OCI-LY3 (cell line): ENCODE measurements around the gene CDV3.

Experiments used
- H2AFZ ChIP-seq: fragments of 200-600, 300-600 bp; shearing (Covaris generic); 2 replicates; pipeline ENCODE4 v1.6.0; 2014; ENCODE audit warnings: antibody characterized with exemption, low read depth, low read length
- H3K27ac ChIP-seq: fragments of 200-600, 300-600 bp; sonication (generic); 2 replicates; pipeline ENCODE4 v1.5.1; 2014; ENCODE audit warnings: mild to moderate bottlenecking, low read length, moderate library complexity, mixed read lengths
- H3K27me3 ChIP-seq: fragments of 200-600, 300-600 bp; sonication (generic); 2 replicates; pipeline ENCODE4 v1.6.1; 2014; ENCODE audit warnings: low read depth, low read length, mixed read lengths
- H3K36me3 ChIP-seq: fragments of 200-600, 300-600 bp; sonication (generic); replicated peaks from 2 replicates; pipeline ENCODE3; 2014; ENCODE audit warnings: low read depth, low read length, mixed read lengths
- H3K4me1 ChIP-seq: fragments of 300-600, 200-600 bp; sonication (generic); 2 replicates; pipeline ENCODE4 v1.6.1; 2014; ENCODE audit warnings: low read length, mixed read lengths
- H3K4me2 ChIP-seq: fragments of 200-600, 300-600 bp; sonication (generic); 2 replicates; pipeline ENCODE4 v1.6.1; 2014; ENCODE audit warnings: low read length, mixed read lengths
- H3K4me3 ChIP-seq: fragments of 300-600, 200-600 bp; sonication (generic); 2 replicates; pipeline ENCODE4 v1.5.1; 2014; ENCODE audit warnings: antibody characterized with exemption, mild to moderate bottlenecking, low read length, moderate library complexity
- H3K79me2 ChIP-seq: fragments of 300-600, 200-600 bp; shearing (Covaris generic); 2 replicates; pipeline ENCODE4 v1.6.1; 2014; ENCODE audit warnings: mild to moderate bottlenecking, low read length, mixed read lengths
- H3K9ac ChIP-seq: fragments of 300-600, 200-600 bp; shearing (Covaris generic); 2 replicates; pipeline ENCODE4 v1.6.0; 2014; ENCODE audit warnings: mild to moderate bottlenecking, low read length, moderate library complexity
- H3K9me3 ChIP-seq: fragments of 200-600, 300-600 bp; shearing (Covaris generic); 2 replicates; pipeline ENCODE4 v1.6.1; 2014; ENCODE audit warnings: low read length, mixed read lengths; ENCODE audit not compliant: insufficient read depth
- H4K20me1 ChIP-seq: fragments of 200-600, 300-600 bp; sonication (generic); 2 replicates; pipeline ENCODE4 v1.6.1; 2016; ENCODE audit warnings: low read length, mixed read lengths; ENCODE audit not compliant: insufficient read depth
- EZH2phosphoT487 ChIP-seq: fragments of 200-600 bp; shearing (Covaris generic); IDR thresholded peaks from 2 replicates; pipeline ENCODE4 v1.6.1; 2018; ENCODE audit warnings: antibody characterized with exemption, mixed run types, low read depth
- TF ChIP-seq, protein P1 (sequence below): fragments of 200-600, 300-600 bp; sonication (generic); IDR thresholded peaks from 2 replicates; pipeline ENCODE4 v1.5.1; 2014; ENCODE audit warnings: antibody characterized with exemption, low read length, low read depth

The CDV3 gene

DNA sequence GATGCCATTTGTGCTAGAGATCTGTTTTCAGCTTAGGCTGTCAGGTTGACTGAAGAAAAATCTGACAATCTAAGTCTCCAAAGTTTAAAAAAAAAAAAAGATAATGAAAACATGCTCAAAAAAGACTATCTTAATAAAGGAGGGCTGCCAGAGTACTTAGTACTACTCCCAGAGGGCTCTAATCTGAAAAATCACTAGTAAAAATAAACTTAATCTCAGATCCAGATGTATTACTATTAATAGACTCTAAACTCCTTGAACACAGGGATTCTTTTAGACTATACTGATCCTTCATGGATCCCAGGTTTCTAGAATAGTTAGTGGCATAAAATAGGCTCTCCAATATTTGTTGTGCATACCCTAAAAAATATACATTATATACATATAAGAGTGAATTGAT is 54.3 kb downstream of the CDV3 start:
- Histone ChIP-seq H3K9ac (no peak overlapping the region), H3K4me3 (no peak overlapping the region), H2AFZ (no peak overlapping the region), H3K9me3 (no peaks in the 10 kb centered on the region), H3K36me3 (peaks cover 55% of the 10 kb centered on the region), H3K27ac (no peak overlapping the region), H3K4me2 (no peak overlapping the region), H3K27me3 (no peaks in the 10 kb centered on the region), H4K20me1 (peaks cover 5% of the 10 kb centered on the region; the same call in 1 of the 2 replicates), H3K4me1 (peaks cover 9% of the 10 kb centered on the region; the same call in 1 of the 2 replicates), H3K79me2 (no peaks in the 10 kb centered on the region)
- TF ChIP-seq, protein P1, sequence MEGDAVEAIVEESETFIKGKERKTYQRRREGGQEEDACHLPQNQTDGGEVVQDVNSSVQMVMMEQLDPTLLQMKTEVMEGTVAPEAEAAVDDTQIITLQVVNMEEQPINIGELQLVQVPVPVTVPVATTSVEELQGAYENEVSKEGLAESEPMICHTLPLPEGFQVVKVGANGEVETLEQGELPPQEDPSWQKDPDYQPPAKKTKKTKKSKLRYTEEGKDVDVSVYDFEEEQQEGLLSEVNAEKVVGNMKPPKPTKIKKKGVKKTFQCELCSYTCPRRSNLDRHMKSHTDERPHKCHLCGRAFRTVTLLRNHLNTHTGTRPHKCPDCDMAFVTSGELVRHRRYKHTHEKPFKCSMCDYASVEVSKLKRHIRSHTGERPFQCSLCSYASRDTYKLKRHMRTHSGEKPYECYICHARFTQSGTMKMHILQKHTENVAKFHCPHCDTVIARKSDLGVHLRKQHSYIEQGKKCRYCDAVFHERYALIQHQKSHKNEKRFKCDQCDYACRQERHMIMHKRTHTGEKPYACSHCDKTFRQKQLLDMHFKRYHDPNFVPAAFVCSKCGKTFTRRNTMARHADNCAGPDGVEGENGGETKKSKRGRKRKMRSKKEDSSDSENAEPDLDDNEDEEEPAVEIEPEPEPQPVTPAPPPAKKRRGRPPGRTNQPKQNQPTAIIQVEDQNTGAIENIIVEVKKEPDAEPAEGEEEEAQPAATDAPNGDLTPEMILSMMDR: no peak
- TF ChIP-seq EZH2phosphoT487: no peak

DNA sequence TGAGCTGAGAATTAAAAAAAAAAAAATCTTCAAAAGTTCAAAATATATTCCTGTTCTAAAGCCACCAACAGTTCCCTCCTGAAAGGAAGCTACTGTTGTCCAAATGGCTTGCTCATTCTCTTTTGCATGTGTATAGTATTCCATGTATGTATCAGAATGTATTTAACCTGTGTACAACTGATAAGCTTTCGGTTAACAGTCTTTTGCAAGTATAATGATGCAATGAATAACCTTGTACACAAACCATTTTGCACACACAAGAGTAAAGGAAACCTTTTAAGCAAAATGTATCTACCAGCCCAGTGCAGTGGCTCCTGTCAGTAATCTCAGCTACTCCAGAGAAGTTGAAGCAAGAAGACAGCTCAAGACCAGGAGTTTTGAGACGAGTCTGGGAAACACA is 55.7 kb downstream of the CDV3 start:
- Histone ChIP-seq H3K9me3 (no peaks in the 10 kb centered on the region), H4K20me1 (peaks cover 5% of the 10 kb centered on the region; the same call in 1 of the 2 replicates), H3K27me3 (no peaks in the 10 kb centered on the region), H3K4me3 (no peak overlapping the region), H3K4me1 (peaks cover 9% of the 10 kb centered on the region; the same call in 1 of the 2 replicates), H3K9ac (no peak overlapping the region), H3K36me3 (peaks cover 52% of the 10 kb centered on the region), H3K4me2 (no peak overlapping the region), H2AFZ (no peak overlapping the region), H3K79me2 (no peaks in the 10 kb centered on the region), H3K27ac (no peak overlapping the region)
- TF ChIP-seq EZH2phosphoT487: no peak
- TF ChIP-seq, protein P1: no peak

DNA sequence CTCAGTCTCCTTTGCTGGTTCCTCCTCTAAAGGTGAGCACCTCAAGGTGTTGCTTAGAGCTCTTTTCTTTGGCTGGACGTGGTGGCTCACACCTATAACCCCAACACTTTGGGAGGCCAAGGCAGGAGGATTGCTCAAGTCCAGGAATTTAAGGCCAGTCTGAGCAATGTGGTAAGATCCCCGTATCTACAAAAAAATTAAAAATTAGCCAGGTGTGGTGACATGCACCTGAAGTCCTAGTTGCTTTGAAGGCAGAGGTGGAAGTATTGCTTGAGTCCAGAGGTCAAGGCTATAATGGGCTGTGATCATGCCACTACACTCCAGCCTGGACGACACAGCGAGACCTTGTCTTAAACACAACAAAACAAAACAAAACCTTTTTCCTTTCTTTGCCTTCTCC is 60.0 kb downstream of the CDV3 start:
- Histone ChIP-seq H3K36me3 (peaks cover 61% of the 10 kb centered on the region), H3K9me3 (no peaks in the 10 kb centered on the region), H3K4me1 (no peaks in the 10 kb centered on the region), H3K27ac (no peak overlapping the region), H3K9ac (no peak overlapping the region), H2AFZ (no peak overlapping the region), H3K27me3 (no peaks in the 10 kb centered on the region), H3K4me2 (no peak overlapping the region), H3K4me3 (no peak overlapping the region), H3K79me2 (peaks cover 11% of the 10 kb centered on the region; the same call in 1 of the 2 replicates), H4K20me1 (peaks cover 6% of the 10 kb centered on the region; the same call in 1 of the 2 replicates)
- no peak for TF ChIP-seq EZH2phosphoT487
- TF ChIP-seq, protein P1: no peak
